ENCODE results near the gene MID2.
"Not testable (repeated sequence)": the region's sequence is repeated elsewhere in the genome, so short reads cannot be mapped to it uniquely, and the experiment has no call there.

MID2 gene

GRCh38 chrX:107955337-107955736, 129.7 kb downstream of the MID2 start:
- DNase-seq (ENCODE audit: low read depth in 2 of 2) = not testable (repeated sequence)

- DNase-seq (ENCODE audit: low read depth in 2 of 2) = no peak
Measured at GRCh38 chrX:107968623-107969022, 143.0 kb downstream of the MID2 start.

- DNase-seq (ENCODE audit: low read depth in 2 of 2) = no peak
Measured at GRCh38 chrX:107970073-107970472, 144.4 kb downstream of the MID2 start.

GRCh38 chrX:107971636-107972035, 146.0 kb downstream of the MID2 start:
- no peak for DNase-seq (ENCODE audit: low read depth in 2 of 2)

All from stimulated activated CD4-positive, alpha-beta T cell treated with anti-CD3 and anti-CD28 coated beads, Interleukin-4, amount 100 ng/mL, for 48 hours (primary cell).